ENCODE measurements around the gene ATP6V0A1. TPM values are rescaled to one million over a fixed set of nuclear protein-coding genes. Genes with fewer than 3 reads are reported as not detected.

ATP6V0A1 gene
- total and polyA plus RNA-seq, 2 experiments from 2014 or later: 23.9 to 42.3 TPM

GRCh38 chr17:42565523-42566214, 107.0 kb downstream of the ATP6V0A1 start:
- Histone ChIP-seq H3K4me1 (ENCODE audit: insufficient read depth) (peaks cover 19% of the 10 kb centered on the region), H4K20me1 (replicated peaks; ENCODE audit: insufficient read depth) (no peaks in the 10 kb centered on the region; the same call in 1 of the 2 replicates), H3K9me2 (ENCODE audit: insufficient read depth) (no peaks in the 10 kb centered on the region), H3K27me3 (ENCODE audit: insufficient read depth) (no peaks in the 10 kb centered on the region), H3K4me3 (no peak overlapping the region), H3K4me2 (no peak overlapping the region), H3F3A (replicated peaks; ENCODE audit: low read depth) (peaks cover 35% of the 10 kb centered on the region), H3K27ac (ENCODE audit: low read depth) (peak overlapping the region; percentile 86), H3K36me3 (ENCODE audit: insufficient read depth) (peaks cover 5% of the 10 kb centered on the region; the same call in 1 of the 2 replicates), H3K79me2 (replicated peaks; ENCODE audit: insufficient read depth) (peaks cover 27% of the 10 kb centered on the region), H2AFZ (no peak overlapping the region)
- Mint-ChIP-seq H3K4me1 (peaks cover 24% of the 10 kb centered on the region), H3K4me3 (peak overlapping the region; percentile 12; the same call in 1 of the 3 replicates), H3K27ac (no peak overlapping the region), H3K9me3 (no peaks in the 10 kb centered on the region), H3K27me3 (ENCODE audit: insufficient read depth, low read depth, poor library complexity) (peaks cover 13% of the 10 kb centered on the region), H3K36me3 (ENCODE audit: low read depth) (peaks cover 55% of the 10 kb centered on the region)
- ATAC-seq (no peak), DNase-seq (ENCODE audit: low spot score) (no peak)
- TF ChIP-seq REST (IDR thresholded peaks at IDR 0.05; ENCODE audit: unreplicated experiment) (no peak), EZH2phosphoT487 (IDR thresholded peaks at IDR 0.05; ENCODE audit: unreplicated experiment) (no peak), EZH2 (IDR thresholded peaks at IDR 0.05; ENCODE audit: low read depth, unreplicated experiment) (no peak), CTCF (conservative IDR thresholded peaks at IDR 0.05; ENCODE audit: low read depth in 2 of 2) (no peak), ZNF331 (CRISPR knock-in tag; IDR thresholded peaks at IDR 0.05; ENCODE audit: low read depth) (no peak), ZNF114 (CRISPR knock-in tag; IDR thresholded peaks at IDR 0.05) (no peak), ZNF462 (CRISPR knock-in tag; IDR thresholded peaks at IDR 0.05) (no peak), ETS1 (IDR thresholded peaks at IDR 0.05) (no peak), JUNB (IDR thresholded peaks at IDR 0.05; ENCODE audit: unreplicated experiment) (no peak), NANOG (IDR thresholded peaks at IDR 0.05; ENCODE audit: borderline replicate concordance) (no peak), STAT1 (IDR thresholded peaks at IDR 0.05; ENCODE audit: unreplicated experiment) (no peak), CREB1 (CRISPR knock-in tag; IDR thresholded peaks at IDR 0.05; ENCODE audit: low read depth) (no peak), POLR2AphosphoS5 (IDR thresholded peaks at IDR 0.05; ENCODE audit: low read depth) (no peak)

Data from GM23338 (cell line).